Suprapubic skin (tissue), 4 donors: ENCODE data around the gene GPR176. TPM values are rescaled to one million over a fixed set of nuclear protein-coding genes. Genes with fewer than 3 reads are reported as not detected.
A peak's percentile ranks its signal among the peaks of the same experiment; 100 is the strongest.

Source experiments
- DNase-seq, 2 donors: peaks; one replicate each; pipeline ENCODE4 v3.0.0-alpha.2; 2019; ENCODE audit warnings: low spot score in 2 of 2
- H3K27ac ChIP-seq: fragments of 200-600 bp; sonication (generic); one replicate; pipeline ENCODE4 v1.5.1; 2019
- H3K27me3 ChIP-seq: fragments of 200-600 bp; sonication (generic); one replicate; pipeline ENCODE4 v1.5.1; 2019
- H3K36me3 ChIP-seq: fragments of 200-600 bp; sonication (generic); one replicate; pipeline ENCODE4 v1.5.1; 2019
- H3K4me1 ChIP-seq: fragments of 200-600 bp; sonication (generic); one replicate; pipeline ENCODE4 v1.5.1; 2019
- H3K4me3 ChIP-seq: fragments of 200-600 bp; sonication (generic); one replicate; pipeline ENCODE4 v1.5.1; 2019; ENCODE audit warnings: mild to moderate bottlenecking
- H3K9me3 ChIP-seq: fragments of 200-600 bp; sonication (generic); one replicate; pipeline ENCODE4 v1.5.1; 2019
- CTCF ChIP-seq, 2 donors: fragments of 200-600 bp in 1 of 2; fragments of 450-650 bp in 1 of 2; sonication (generic) in 1 of 2; IDR thresholded peaks; one replicate each; pipeline ENCODE4 v1.5.1; 2016 to 2019; ENCODE audit warnings: antibody characterized with exemption in 2 of 2, mild to moderate bottlenecking in 1 of 2, moderate library complexity in 1 of 2
- EP300 ChIP-seq: sonication (generic); formaldehyde crosslinking; IDR thresholded peaks from one replicate; pipeline ENCODE4 v1.6.1; 2017; ENCODE audit warnings: antibody characterized with exemption
- POLR2A ChIP-seq, 2 donors: fragments of 450-650 bp; IDR thresholded peaks; one replicate each; pipeline ENCODE4 v1.6.1; 2017; ENCODE audit warnings: antibody characterized with exemption in 2 of 2, mild to moderate bottlenecking in 2 of 2, moderate library complexity in 2 of 2
- POLR2AphosphoS5 ChIP-seq, 3 donors: sonication (generic); formaldehyde crosslinking; IDR thresholded peaks; one replicate each; pipeline ENCODE4 v1.6.1; 2017; ENCODE audit warnings: antibody characterized with exemption in 3 of 3
- WGBS: methylation state at CpG from one replicate; pipeline ENCODE4 v1.1.5; 2018; 5-methylcytosine and 5-hydroxymethylcytosine counted together
- total RNA-seq, 4 donors: library from RNA; depleted of rRNA; stranded (reverse); fragments of >200 nt; gene quantifications; one replicate each; pipeline ENCODE4 v1.1.0, GENCODE V29; 2016

GPR176 gene
- total RNA-seq, 4 donors from 2014 or later: 1.3 to 4.2 (median 2.1) TPM

- TF ChIP-seq POLR2AphosphoS5 (IDR thresholded peaks at IDR 0.05) (no peak), CTCF (IDR thresholded peaks at IDR 0.05) (no peak), EP300 (no peak), POLR2A (IDR thresholded peaks at IDR 0.05) (no peak)
- Histone ChIP-seq H3K36me3 (no peaks in the 10 kb centered on the region), H3K4me3 (no peak overlapping the region), H3K27me3 (no peaks in the 10 kb centered on the region), H3K27ac (no peak overlapping the region), H3K9me3 (no peaks in the 10 kb centered on the region), H3K4me1 (no peaks in the 10 kb centered on the region)
- WGBS: 91% methylated on average over 4 of the region's 4 CpGs
- DNase-seq: no peak
These were observed 142.6 kb downstream of the GPR176 start for GRCh38 chr15:39777496-39777895.

GRCh38 chr15:39776068-39776467, 144.0 kb downstream of the GPR176 start:
- no peaks in the 10 kb centered on the region for H3K9me3 ChIP-seq
- no peak for DNase-seq
- TF ChIP-seq POLR2AphosphoS5 (IDR thresholded peaks at IDR 0.05) (no peak), CTCF (IDR thresholded peaks at IDR 0.05) (no peak), POLR2A (IDR thresholded peaks at IDR 0.05) (no peak), EP300 (no peak)
- peaks cover 6% of the 10 kb centered on the region for H3K4me1 ChIP-seq
- H3K4me3 ChIP-seq: no peak overlapping the region
- 65% methylated on average over 4 of the region's 4 CpGs for WGBS
- no peak overlapping the region for H3K27ac ChIP-seq
- no peaks in the 10 kb centered on the region for H3K27me3 ChIP-seq
- H3K36me3 ChIP-seq: no peaks in the 10 kb centered on the region

GRCh38 chr15:39774688-39775267, 145.3 kb downstream of the GPR176 start:
- no peak overlapping the region for H3K27ac ChIP-seq
- no peaks in the 10 kb centered on the region for H3K36me3 ChIP-seq
- H3K4me3 ChIP-seq: no peak overlapping the region
- DNase-seq: no peak
- TF ChIP-seq EP300 (no peak), POLR2A (IDR thresholded peaks at IDR 0.05) (no peak), CTCF (IDR thresholded peaks at IDR 0.05) (no peak), POLR2AphosphoS5 (IDR thresholded peaks at IDR 0.05) (no peak)
- H3K4me1 ChIP-seq: peaks cover 6% of the 10 kb centered on the region
- 87% methylated on average over 3 of the region's 3 CpGs for WGBS
- H3K27me3 ChIP-seq: no peaks in the 10 kb centered on the region
- no peaks in the 10 kb centered on the region for H3K9me3 ChIP-seq

GRCh38 chr15:39770748-39771689, 149.0 kb downstream of the GPR176 start:
- Histone ChIP-seq H3K4me3 (no peak overlapping the region), H3K27me3 (no peaks in the 10 kb centered on the region), H3K4me1 (peaks cover 6% of the 10 kb centered on the region), H3K27ac (no peak overlapping the region), H3K36me3 (no peaks in the 10 kb centered on the region), H3K9me3 (no peaks in the 10 kb centered on the region)
- 58% methylated on average over 8 of the region's 8 CpGs for WGBS
- TF ChIP-seq POLR2AphosphoS5 (IDR thresholded peaks at IDR 0.05) (peak in 1 of 3 donors; percentile 16), POLR2A (IDR thresholded peaks at IDR 0.05) (no peak)
- no peak for DNase-seq

- DNase-seq: no peak
- Histone ChIP-seq H3K4me3 (no peak overlapping the region), H3K4me1 (peaks cover 6% of the 10 kb centered on the region), H3K27me3 (no peaks in the 10 kb centered on the region), H3K27ac (no peak overlapping the region), H3K9me3 (no peaks in the 10 kb centered on the region), H3K36me3 (no peaks in the 10 kb centered on the region)
- TF ChIP-seq CTCF (IDR thresholded peaks at IDR 0.05) (no peak), EP300 (no peak), POLR2A (IDR thresholded peaks at IDR 0.05) (no peak), POLR2AphosphoS5 (IDR thresholded peaks at IDR 0.05) (no peak)
- WGBS: 94% methylated on average over 5 of the region's 5 CpGs
These were observed 152.1 kb downstream of the GPR176 start for GRCh38 chr15:39767921-39768320.
